DND-41 (cell line): Measurements from ENCODE around the gene THSD4.

Experiments used
- EZH2 ChIP-seq: IDR thresholded peaks from 3 replicates; pipeline ENCODE4 v1.6.1; 2012; ENCODE audit warnings: borderline replicate concordance, low read depth, mild to moderate bottlenecking, moderate library complexity, low read length, inconsistent platforms; ENCODE audit not compliant: severe bottlenecking
- TF ChIP-seq, protein P1 (sequence below): IDR thresholded peaks from 2 replicates; pipeline ENCODE4 v1.5.1; 2012; ENCODE audit warnings: borderline replicate concordance, low read length, moderate library complexity, mild to moderate bottlenecking; ENCODE audit not compliant: poor library complexity, severe bottlenecking; ENCODE audit errors: extremely low read depth

DNA sequence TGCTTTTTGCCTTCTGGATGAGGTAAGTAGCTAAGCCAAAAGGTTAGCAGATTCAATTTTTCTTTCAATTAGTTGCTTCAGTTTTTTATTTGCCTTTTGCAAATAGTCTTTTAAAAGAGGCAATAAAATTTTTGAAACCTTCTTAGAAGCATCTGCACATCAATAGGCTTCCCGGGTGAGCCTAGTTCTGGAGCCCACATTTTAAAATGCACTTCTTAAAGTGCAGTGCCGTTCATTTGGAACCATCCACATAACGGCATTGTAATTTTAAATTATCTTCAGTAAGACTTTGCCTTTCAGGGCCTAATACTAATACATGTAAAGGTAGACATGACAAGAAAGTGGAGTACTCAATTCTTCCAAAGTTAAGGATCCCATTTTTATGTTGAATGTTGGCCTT, 269.2 kb downstream of the THSD4 start:
- TF ChIP-seq, protein P1, sequence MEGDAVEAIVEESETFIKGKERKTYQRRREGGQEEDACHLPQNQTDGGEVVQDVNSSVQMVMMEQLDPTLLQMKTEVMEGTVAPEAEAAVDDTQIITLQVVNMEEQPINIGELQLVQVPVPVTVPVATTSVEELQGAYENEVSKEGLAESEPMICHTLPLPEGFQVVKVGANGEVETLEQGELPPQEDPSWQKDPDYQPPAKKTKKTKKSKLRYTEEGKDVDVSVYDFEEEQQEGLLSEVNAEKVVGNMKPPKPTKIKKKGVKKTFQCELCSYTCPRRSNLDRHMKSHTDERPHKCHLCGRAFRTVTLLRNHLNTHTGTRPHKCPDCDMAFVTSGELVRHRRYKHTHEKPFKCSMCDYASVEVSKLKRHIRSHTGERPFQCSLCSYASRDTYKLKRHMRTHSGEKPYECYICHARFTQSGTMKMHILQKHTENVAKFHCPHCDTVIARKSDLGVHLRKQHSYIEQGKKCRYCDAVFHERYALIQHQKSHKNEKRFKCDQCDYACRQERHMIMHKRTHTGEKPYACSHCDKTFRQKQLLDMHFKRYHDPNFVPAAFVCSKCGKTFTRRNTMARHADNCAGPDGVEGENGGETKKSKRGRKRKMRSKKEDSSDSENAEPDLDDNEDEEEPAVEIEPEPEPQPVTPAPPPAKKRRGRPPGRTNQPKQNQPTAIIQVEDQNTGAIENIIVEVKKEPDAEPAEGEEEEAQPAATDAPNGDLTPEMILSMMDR = no peak
- TF ChIP-seq EZH2 = no peak
